Activated CD8-positive, alpha-beta T cell treated with anti-CD3 and anti-CD28 coated beads for 36 hours (primary cell): ENCODE results near the gene STPG2. TPM values are rescaled to one million over a fixed set of nuclear protein-coding genes. Genes with fewer than 3 reads are reported as not detected.

Source experiments
- ATAC-seq: fragments of 200-7000 bp; cut with Tn5 transposase; one replicate; pipeline ENCODE4 v1.10.0; 2021; ENCODE audit warnings: mild to moderate bottlenecking, moderate library complexity
- CTCF ChIA-PET: fragments of 350-600 bp; sonication (Branson Sonifier 250); formaldehyde crosslinking; loops from one replicate; lab custom pipeline; 2021; ENCODE audit warnings: antibody characterized with exemption; lab: Charles Lee
- POLR2A ChIA-PET: fragments of 350-600 bp; sonication (Branson Sonifier 250); formaldehyde crosslinking; loops from one replicate; lab custom pipeline; 2021; ENCODE audit warnings: antibody characterized with exemption; lab: Charles Lee
- DNase-seq: peaks from one replicate; pipeline ENCODE4 v3.0.0-alpha.2; 2020
- H3K27ac Mint-ChIP-seq: one replicate; pipeline ENCODE4 v1.8.0; 2021; ENCODE audit warnings: mild to moderate bottlenecking, mixed read lengths
- H3K27me3 Mint-ChIP-seq: one replicate; pipeline ENCODE4 v1.8.0; 2021; ENCODE audit warnings: mixed read lengths
- H3K36me3 Mint-ChIP-seq: one replicate; pipeline ENCODE4 v1.8.0; 2021; ENCODE audit warnings: low read depth, mixed read lengths
- H3K4me1 Mint-ChIP-seq: one replicate; pipeline ENCODE4 v1.8.0; 2021; ENCODE audit warnings: low read depth, mixed read lengths
- H3K4me3 Mint-ChIP-seq: one replicate; pipeline ENCODE4 v1.8.0; 2021; ENCODE audit warnings: mild to moderate bottlenecking, moderate library complexity, mixed read lengths
- H3K9me3 Mint-ChIP-seq: one replicate; pipeline ENCODE4 v1.8.0; 2021; ENCODE audit warnings: mixed read lengths
- CTCF ChIP-seq: fragments of 200-600 bp; IDR thresholded peaks from one replicate; pipeline ENCODE4 v1.8.0; 2022; ENCODE audit warnings: antibody characterized with exemption, mild to moderate bottlenecking
- intact Hi-C: fragments of 100-400 bp; cut with micrococcal nuclease; formaldehyde crosslinking; loops from one replicate; pipeline ENCODE4 v1.10.0; 2022
- total RNA-seq, 2 experiments: library from RNA; stranded (reverse); gene quantifications; one replicate each; pipeline ENCODE4 v1.2.3, GENCODE V29; 2021

STPG2 gene
- total RNA-seq, 2 experiments from 2014 or later: 0.16 to 0.18 TPM

- Mint-ChIP-seq H3K27ac (no peak overlapping the region), H3K36me3 (no peaks in the 10 kb centered on the region), H3K9me3 (no peaks in the 10 kb centered on the region), H3K4me1 (no peaks in the 10 kb centered on the region), H3K27me3 (no peaks in the 10 kb centered on the region), H3K4me3 (no peak overlapping the region)
- ATAC-seq: no peak
- POLR2A ChIA-PET: no interaction called here
- CTCF ChIA-PET: interaction anchor here (0.7 kb wide), 1 partner anchor 157 kb away, joined by 3 read pairs; no protein-coding TSS in a partner anchor
- no peak for TF ChIP-seq CTCF
- DNase-seq: no peak
- intact Hi-C loops: no loop called here
These were observed 373.1 kb downstream of the STPG2 start for GRCh38 chr4:97770222-97770621.

GRCh38 chr4:97762115-97762512 is 381.2 kb downstream of the STPG2 start:
- no peak for DNase-seq

GRCh38 chr4:97761445-97762114 is 381.7 kb downstream of the STPG2 start:
- Mint-ChIP-seq H3K27ac (no peak overlapping the region), H3K36me3 (no peaks in the 10 kb centered on the region), H3K9me3 (no peaks in the 10 kb centered on the region), H3K4me1 (no peaks in the 10 kb centered on the region), H3K4me3 (no peak overlapping the region), H3K27me3 (no peaks in the 10 kb centered on the region)
- no peak for TF ChIP-seq CTCF
- ChIA-PET POLR2A (no interaction called here), CTCF (no interaction called here)
- DNase-seq: no peak
- ATAC-seq: no peak
- intact Hi-C loops: no loop called here

More at GRCh38 chr4:97762115-97762512, 381.2 kb downstream of the STPG2 start:
- no peaks in the 10 kb centered on the region for H3K36me3 Mint-ChIP-seq
- intact Hi-C loops: no loop called here
- POLR2A ChIA-PET: no interaction called here
- ATAC-seq: no peak
- no peaks in the 10 kb centered on the region for H3K9me3 Mint-ChIP-seq
- H3K27ac Mint-ChIP-seq: no peak overlapping the region
- H3K4me3 Mint-ChIP-seq: no peak overlapping the region
- CTCF ChIA-PET: interaction anchor here (0.6 kb wide), 1 partner anchor 24 kb away, joined by 3 read pairs; no protein-coding TSS in a partner anchor
- H3K4me1 Mint-ChIP-seq: no peaks in the 10 kb centered on the region
- TF ChIP-seq CTCF: no peak
- no peaks in the 10 kb centered on the region for H3K27me3 Mint-ChIP-seq

GRCh38 chr4:97759785-97760184 is 383.5 kb downstream of the STPG2 start:
- ATAC-seq (no peak), DNase-seq (no peak)
- intact Hi-C loops: no loop called here
- Mint-ChIP-seq H3K36me3 (no peaks in the 10 kb centered on the region), H3K4me3 (no peak overlapping the region), H3K27ac (no peak overlapping the region), H3K9me3 (no peaks in the 10 kb centered on the region), H3K4me1 (no peaks in the 10 kb centered on the region), H3K27me3 (no peaks in the 10 kb centered on the region)
- ChIA-PET POLR2A (no interaction called here), CTCF (no interaction called here)
- no peak for TF ChIP-seq CTCF

- H3K36me3 Mint-ChIP-seq: no peaks in the 10 kb centered on the region
- POLR2A ChIA-PET: no interaction called here
These were observed 390.7 kb downstream of the STPG2 start for GRCh38 chr4:97752599-97752998.

More at GRCh38 chr4:97752599-97752998, 390.7 kb downstream of the STPG2 start:
- H3K4me3 Mint-ChIP-seq: no peak overlapping the region
- no peak overlapping the region for H3K27ac Mint-ChIP-seq
- TF ChIP-seq CTCF: no peak
- no peak for ATAC-seq
- H3K27me3 Mint-ChIP-seq: no peaks in the 10 kb centered on the region
- intact Hi-C loops: no loop called here
- DNase-seq: no peak
- H3K9me3 Mint-ChIP-seq: no peaks in the 10 kb centered on the region
- CTCF ChIA-PET: no interaction called here
- H3K4me1 Mint-ChIP-seq: no peaks in the 10 kb centered on the region
